ENCODE results near the gene APBB2. TPM values are rescaled to one million over a fixed set of nuclear protein-coding genes. Genes with fewer than 3 reads are reported as not detected.

APBB2 gene
- total RNA-seq, 1 experiment from 2014 or later = 49.0 TPM

DNA sequence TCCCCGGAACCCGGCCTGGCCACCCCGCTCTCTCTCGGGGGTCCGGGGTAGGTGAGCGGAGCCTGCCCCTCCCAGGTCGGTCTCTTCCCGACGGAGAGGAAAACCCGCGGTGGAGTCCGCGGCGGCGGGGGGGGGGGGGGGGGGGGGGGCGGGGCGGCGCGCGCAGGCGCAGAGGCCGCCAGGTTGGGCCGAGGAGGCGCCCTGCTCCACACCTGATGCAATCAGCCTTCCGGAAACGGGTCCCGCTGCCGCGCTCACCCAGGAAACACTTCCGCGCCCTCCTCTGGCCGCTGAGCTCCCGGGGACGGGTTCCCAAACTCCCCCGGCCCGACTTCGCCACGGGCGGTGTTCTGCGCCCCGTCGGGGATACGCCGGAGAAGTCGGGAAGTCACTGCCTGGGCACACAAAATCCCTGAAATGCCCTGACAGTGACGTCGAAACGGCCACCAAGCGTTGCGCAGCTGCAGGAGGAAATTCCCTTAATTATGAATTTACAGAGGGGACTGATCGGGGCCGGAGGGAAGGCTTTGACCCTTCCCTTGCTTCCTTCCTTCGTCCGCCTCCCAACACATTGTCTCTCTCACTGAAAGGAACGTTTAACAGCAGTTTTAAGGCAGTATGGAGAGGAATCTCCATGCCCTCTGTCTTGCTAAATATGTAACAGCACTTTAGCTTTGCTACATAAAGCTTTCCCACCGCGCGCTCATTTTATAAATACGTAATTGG lies 2.1 kb upstream of the APBB2 start (continued):
- TF ChIP-seq PRDM15 (CRISPR knock-in tag; IDR thresholded peaks at IDR 0.05) (peak; percentile 91), ZSCAN18 (CRISPR knock-in tag; IDR thresholded peaks at IDR 0.05) (no peak), ZNF416 (CRISPR knock-in tag; IDR thresholded peaks at IDR 0.05) (no peak), E2F4 (CRISPR knock-in tag; IDR thresholded peaks at IDR 0.05; ENCODE audit: borderline replicate concordance, low read depth) (no peak), ZNF281 (CRISPR knock-in tag; IDR thresholded peaks at IDR 0.05) (peak; percentile 83), IRF1 (CRISPR knock-in tag; IDR thresholded peaks at IDR 0.05) (no peak), TCF7 (CRISPR knock-in tag; IDR thresholded peaks at IDR 0.05; ENCODE audit: low read depth) (no peak), ZNF512 (CRISPR knock-in tag; IDR thresholded peaks at IDR 0.05; ENCODE audit: borderline replicate concordance) (no peak), ZBTB21 (CRISPR knock-in tag; IDR thresholded peaks at IDR 0.05; ENCODE audit: borderline replicate concordance) (peak; percentile 78), GTF2I (CRISPR knock-in tag; conservative IDR thresholded peaks at IDR 0.05) (no peak), OVOL2 (CRISPR knock-in tag; IDR thresholded peaks at IDR 0.05; ENCODE audit: borderline replicate concordance) (no peak), ATF3 (CRISPR knock-in tag; conservative IDR thresholded peaks at IDR 0.05) (0 out of 2 replicates have a peak, but pooled peaks have one; percentile 20)
- TF ChIP-seq, protein P1, sequence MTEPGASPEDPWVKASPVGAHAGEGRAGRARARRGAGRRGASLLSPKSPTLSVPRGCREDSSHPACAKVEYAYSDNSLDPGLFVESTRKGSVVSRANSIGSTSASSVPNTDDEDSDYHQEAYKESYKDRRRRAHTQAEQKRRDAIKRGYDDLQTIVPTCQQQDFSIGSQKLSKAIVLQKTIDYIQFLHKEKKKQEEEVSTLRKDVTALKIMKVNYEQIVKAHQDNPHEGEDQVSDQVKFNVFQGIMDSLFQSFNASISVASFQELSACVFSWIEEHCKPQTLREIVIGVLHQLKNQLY (CRISPR knock-in tag; IDR thresholded peaks at IDR 0.05) = no peak
- TF ChIP-seq, protein P2, sequence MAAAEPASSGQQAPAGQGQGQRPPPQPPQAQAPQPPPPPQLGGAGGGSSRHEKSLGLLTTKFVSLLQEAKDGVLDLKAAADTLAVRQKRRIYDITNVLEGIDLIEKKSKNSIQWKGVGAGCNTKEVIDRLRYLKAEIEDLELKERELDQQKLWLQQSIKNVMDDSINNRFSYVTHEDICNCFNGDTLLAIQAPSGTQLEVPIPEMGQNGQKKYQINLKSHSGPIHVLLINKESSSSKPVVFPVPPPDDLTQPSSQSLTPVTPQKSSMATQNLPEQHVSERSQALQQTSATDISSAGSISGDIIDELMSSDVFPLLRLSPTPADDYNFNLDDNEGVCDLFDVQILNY (CRISPR knock-in tag; IDR thresholded peaks at IDR 0.05) = peak; percentile 63; the same call in 1 of the 2 replicates
- TF ChIP-seq, protein P3, sequence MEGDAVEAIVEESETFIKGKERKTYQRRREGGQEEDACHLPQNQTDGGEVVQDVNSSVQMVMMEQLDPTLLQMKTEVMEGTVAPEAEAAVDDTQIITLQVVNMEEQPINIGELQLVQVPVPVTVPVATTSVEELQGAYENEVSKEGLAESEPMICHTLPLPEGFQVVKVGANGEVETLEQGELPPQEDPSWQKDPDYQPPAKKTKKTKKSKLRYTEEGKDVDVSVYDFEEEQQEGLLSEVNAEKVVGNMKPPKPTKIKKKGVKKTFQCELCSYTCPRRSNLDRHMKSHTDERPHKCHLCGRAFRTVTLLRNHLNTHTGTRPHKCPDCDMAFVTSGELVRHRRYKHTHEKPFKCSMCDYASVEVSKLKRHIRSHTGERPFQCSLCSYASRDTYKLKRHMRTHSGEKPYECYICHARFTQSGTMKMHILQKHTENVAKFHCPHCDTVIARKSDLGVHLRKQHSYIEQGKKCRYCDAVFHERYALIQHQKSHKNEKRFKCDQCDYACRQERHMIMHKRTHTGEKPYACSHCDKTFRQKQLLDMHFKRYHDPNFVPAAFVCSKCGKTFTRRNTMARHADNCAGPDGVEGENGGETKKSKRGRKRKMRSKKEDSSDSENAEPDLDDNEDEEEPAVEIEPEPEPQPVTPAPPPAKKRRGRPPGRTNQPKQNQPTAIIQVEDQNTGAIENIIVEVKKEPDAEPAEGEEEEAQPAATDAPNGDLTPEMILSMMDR (IDR thresholded peaks at IDR 0.05) = no peak
- TF ChIP-seq, protein P4, sequence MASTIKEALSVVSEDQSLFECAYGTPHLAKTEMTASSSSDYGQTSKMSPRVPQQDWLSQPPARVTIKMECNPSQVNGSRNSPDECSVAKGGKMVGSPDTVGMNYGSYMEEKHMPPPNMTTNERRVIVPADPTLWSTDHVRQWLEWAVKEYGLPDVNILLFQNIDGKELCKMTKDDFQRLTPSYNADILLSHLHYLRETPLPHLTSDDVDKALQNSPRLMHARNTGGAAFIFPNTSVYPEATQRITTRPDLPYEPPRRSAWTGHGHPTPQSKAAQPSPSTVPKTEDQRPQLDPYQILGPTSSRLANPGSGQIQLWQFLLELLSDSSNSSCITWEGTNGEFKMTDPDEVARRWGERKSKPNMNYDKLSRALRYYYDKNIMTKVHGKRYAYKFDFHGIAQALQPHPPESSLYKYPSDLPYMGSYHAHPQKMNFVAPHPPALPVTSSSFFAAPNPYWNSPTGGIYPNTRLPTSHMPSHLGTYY (CRISPR knock-in tag; IDR thresholded peaks at IDR 0.05) = no peak
- TF ChIP-seq, protein P5, sequence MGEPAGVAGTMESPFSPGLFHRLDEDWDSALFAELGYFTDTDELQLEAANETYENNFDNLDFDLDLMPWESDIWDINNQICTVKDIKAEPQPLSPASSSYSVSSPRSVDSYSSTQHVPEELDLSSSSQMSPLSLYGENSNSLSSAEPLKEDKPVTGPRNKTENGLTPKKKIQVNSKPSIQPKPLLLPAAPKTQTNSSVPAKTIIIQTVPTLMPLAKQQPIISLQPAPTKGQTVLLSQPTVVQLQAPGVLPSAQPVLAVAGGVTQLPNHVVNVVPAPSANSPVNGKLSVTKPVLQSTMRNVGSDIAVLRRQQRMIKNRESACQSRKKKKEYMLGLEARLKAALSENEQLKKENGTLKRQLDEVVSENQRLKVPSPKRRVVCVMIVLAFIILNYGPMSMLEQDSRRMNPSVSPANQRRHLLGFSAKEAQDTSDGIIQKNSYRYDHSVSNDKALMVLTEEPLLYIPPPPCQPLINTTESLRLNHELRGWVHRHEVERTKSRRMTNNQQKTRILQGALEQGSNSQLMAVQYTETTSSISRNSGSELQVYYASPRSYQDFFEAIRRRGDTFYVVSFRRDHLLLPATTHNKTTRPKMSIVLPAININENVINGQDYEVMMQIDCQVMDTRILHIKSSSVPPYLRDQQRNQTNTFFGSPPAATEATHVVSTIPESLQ (CRISPR knock-in tag; IDR thresholded peaks at IDR 0.05) = no peak
